Activated T-helper 1 cell treated with anti-CD3 and anti-CD28 coated beads, Interleukin-2, amount 50 U/mL, for 16 hours (primary cell): ENCODE results near the gene SNW1.
"Not testable (repeated sequence)": the region's sequence is repeated elsewhere in the genome, so short reads cannot be mapped to it uniquely, and the experiment has no call there.

Experiments
- DNase-seq, 2 donors: peaks; one replicate each; pipeline ENCODE4 v3.0.0-alpha.2; 2020; ENCODE audit warnings: low read depth in 1 of 2, low spot score in 1 of 2

SNW1 gene

DNA sequence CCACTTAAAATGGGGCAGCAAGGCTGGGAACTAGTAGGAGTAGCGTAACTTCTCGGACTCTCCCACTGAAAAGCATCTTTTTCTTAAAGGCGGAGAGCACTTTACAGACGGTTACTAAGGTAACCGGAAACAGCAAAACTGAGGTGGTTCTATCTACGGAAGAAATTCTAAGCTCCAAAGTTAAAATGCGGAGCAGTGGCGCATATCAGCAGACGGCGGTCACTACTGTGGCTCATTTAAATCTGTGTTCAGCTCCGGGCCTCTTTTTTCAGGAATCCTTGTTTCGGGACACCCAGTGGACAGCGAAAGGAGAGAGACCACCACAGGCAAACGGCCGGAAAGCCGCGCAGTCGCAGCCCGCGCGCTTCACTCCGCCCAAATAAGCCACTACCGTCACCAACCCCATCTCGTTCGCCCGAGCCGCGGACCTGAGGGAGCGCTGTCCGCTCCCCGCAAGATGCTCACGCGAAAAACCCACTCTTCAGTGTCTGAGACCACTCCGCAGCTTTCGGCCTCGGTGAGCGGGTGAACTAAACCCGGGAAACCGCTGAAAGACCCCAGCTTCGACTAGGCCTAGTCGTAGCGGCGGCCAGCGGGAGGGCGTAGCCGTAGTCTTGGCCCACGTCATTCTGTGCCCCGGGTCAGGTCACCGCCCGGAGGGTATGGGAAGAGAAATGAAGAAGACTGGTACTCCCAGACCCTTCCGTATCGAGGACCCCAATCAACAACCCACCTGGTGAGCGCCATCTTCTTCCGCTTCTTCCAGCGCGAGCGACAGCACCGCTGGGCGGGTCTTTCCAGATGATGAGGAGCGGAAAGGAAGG lies at the start of gene SNW1:
SNW1 (minus strand) TSS at position 776 of the 824 bp plus-strand sequence; CDS start at position 747, 29 bp downstream.
- peak; percentile 75 to 86 for DNase-seq

GRCh38 chr14:77809011-77809410 lies 48.1 kb upstream of the SNW1 start:
- no peak for DNase-seq

DNA sequence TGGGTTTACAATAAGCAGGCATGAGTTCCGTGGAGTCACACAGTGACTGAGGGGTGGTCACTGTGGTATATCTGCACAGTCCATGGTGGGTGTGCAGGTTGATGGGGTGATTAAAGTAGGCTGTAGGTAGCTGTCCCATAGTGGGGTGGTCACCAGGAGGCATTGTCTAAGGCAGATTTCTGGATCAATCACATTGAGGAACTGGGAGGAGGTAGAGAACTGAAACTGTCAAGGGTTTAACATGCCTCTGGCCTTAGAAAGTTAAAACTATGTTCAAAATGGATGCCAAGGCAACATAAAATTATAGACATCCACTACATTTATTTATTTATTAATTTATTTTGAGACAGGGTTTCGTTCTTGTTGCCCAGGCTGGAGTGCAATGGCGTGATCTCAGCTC lies 47.3 kb upstream of the SNW1 start:
- DNase-seq: no peak

- DNase-seq: no peak
These were observed 44.8 kb upstream of the SNW1 start for GRCh38 chr14:77805706-77806105.

DNA sequence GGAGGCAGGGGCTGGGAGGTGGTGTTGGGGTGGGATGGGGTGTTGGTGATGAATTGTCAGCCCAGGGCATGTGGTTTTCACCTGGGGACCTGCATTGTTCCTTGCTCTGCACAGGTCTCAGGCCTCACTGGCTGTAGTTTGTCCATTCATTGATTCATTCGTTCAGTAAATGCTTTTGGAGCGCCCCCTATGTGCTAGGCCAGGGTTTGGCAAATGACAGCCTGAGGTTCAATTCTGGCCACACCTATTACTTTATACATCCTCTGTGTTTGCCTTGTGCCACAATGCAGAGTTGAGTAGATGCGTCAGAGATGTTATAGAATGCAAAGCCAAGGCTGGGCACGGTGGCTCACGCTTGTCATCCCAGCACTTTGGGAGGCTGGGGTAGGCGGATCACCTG lies 43.6 kb upstream of the SNW1 start:
- no peak for DNase-seq

GRCh38 chr14:77800814-77801213 lies 39.9 kb upstream of the SNW1 start:
- no peak for DNase-seq

DNA sequence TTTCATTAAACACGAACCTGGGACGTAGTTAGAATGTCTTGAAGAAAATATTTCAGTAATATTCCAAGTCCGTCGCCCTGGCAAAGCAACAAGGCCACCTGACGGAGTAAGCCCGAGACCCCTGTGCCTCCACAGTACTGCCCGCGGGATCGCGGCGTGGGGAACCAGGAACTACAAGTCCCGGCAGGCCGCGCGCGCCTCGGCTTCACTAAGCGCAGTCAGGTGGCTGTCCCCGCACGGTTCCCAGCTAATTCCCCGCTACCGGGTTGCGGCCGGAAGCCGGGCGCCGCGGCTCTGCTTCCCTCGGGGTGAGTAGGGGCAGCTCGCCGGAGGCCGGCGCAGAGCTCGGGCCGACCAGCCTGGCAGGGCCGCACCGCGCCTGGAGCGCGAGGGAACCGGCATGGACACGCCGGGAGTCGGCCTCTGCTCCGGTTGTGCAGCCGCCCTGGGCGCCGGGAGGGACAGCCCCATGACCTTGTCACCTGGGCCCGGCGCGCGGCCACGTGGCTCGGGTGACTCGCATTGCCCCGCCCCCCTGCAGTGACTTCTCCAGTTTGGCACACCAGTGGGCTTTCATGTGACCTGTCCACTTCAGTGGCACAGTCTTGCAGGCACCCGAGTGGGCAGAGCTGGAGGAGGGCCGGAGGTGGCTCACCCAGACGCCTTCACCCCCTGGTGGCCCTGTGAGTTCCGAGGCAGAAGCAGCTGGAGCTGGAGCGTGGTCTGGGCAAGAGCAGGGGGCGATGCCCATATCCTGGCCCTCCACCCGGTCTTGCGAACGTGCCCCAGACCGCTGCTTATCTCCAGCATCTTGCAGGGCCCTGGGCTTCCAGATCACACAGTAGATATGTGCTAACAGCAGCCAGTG lies 39.1 kb upstream of the SNW1 start, which contains the start of gene ADCK1:
ADCK1 (plus strand) TSS at position 247 of the 868 bp plus-strand sequence. CDS start 18,870 bp downstream, outside the sequence.
- DNase-seq: peak; percentile 71 to 74

GRCh38 chr14:77799456-77799855 lies 38.5 kb upstream of the SNW1 start:
- not testable (repeated sequence) for DNase-seq

DNA sequence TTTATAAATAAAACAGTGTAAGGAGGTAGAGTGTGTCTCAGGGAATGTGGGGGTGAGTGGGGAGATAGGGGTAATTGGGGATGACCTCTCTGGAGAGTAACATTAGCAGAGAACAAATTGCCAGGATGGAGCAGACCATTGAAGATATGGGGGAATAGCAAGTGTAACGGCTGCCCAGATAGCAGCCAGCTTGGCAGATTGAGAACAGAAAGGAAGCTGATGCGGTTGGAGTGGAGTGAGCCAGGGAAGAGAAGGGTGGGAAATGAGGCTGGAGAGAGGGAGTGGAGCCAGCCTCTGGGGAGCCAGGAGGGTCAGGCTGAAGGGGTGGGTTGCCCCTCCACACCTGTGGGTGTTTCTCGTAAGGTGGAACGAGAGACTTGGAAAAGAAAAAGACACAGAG lies 33.4 kb upstream of the SNW1 start:
- DNase-seq: no peak

GRCh38 chr14:77793255-77793654 lies 32.3 kb upstream of the SNW1 start:
- DNase-seq: not testable (repeated sequence)

GRCh38 chr14:77791225-77791600 lies 30.3 kb upstream of the SNW1 start:
- no peak for DNase-seq

DNA sequence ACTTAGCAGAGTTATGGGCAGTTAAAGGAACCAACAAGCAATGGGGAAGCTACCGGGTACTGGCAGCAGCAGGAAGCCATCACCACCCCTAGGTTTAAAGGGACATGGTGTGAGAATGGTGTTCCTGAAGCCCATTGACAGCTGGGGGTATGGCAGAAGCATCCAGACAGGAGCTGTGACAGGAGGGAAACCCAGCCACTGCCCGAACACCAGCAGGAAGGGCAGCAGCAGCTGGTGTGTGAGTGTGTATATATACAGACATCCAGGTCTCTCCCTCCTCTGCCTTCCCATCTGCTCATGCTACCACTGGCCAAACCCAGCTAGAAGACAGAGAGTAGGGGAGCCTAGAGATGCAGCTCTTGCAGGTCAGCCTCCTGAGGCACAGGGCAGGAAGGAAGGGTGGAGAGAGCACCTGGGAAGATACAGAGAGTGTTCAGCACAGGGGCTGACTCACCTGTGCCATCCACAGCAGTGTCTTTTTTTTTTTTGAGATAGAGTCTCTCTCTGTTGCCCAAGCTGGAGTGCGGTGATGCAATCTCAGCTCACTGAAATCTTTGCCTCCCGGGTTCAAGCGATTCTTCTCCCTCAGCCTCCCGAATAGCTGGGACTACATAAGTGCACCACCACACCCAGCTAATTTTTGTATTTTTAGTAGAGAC lies 29.7 kb upstream of the SNW1 start:
- no peak for DNase-seq

- DNase-seq: no peak
These were observed 25.2 kb upstream of the SNW1 start for GRCh38 chr14:77786148-77786547.

GRCh38 chr14:77782202-77782601 lies 21.2 kb upstream of the SNW1 start:
- no peak for DNase-seq

GRCh38 chr14:77773966-77774365 lies 13.0 kb upstream of the SNW1 start:
- DNase-seq: not testable (repeated sequence)

GRCh38 chr14:77768442-77769069 lies 7.6 kb upstream of the SNW1 start:
- DNase-seq: not testable (repeated sequence)

DNA sequence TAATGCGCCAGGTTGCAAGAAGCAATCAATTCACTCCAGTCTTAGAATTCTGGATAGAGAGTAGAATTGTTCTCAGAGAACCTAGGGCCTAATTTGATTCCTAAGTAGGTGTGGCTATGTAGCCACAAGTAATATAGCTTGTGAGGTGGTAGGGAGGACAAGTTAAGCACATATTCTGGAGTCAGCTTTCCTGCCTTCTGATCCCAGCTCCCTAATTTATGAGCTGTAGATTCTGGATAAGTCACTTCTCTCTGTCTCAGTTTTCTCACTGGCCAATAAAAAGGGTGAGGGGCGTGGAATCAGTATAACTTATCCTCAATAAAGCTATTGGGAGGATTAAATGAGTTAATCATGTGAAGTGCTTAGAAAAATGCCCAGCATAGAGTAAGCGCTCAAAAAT lies 3.0 kb upstream of the SNW1 start:
- DNase-seq: no peak

DNA sequence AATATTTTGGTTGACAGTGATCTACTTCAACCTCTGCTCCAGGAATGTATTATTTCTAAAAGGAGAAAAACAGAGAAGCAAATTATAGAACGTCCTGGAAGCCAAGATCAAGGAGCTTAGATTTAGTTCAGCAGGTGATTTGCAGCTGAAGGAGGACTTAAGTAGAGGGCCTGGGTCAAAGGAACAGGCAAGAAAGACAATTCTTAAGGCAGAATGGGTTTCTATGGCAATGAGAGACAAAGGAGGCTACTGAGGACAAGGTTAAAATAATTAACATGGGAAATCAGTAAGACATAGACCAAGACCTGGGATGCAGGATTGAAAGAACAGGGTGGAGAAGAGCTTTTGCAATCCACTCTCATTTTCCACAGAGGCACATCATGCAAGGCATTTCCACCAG lies 2.4 kb upstream of the SNW1 start:
- no peak for DNase-seq

GRCh38 chr14:77761205-77761931 lies 412 bp upstream of the SNW1 start:
- no peak for DNase-seq

GRCh38 chr14:77752799-77753516 lies 8.0 kb downstream of the SNW1 start:
- no peak for DNase-seq
